Neural cell (in vitro differentiated cells): Measurements from ENCODE around the gene SMARCAD1.
A peak's percentile ranks its signal among the peaks of the same experiment; 100 is the strongest.

Experiments
- CTCF ChIP-seq: fragments of 450-650 bp; IDR thresholded peaks from 2 replicates; pipeline ENCODE4 v1.5.1; 2014; ENCODE audit warnings: antibody characterized with exemption, mild to moderate bottlenecking, moderate library complexity; ENCODE audit not compliant: poor library complexity, severe bottlenecking
- EP300 ChIP-seq: fragments of 450-650 bp; conservative IDR thresholded peaks from 2 replicates; pipeline ENCODE4 v1.6.1; 2014; ENCODE audit warnings: antibody characterized with exemption, mild to moderate bottlenecking, moderate library complexity; ENCODE audit not compliant: poor library complexity, severe bottlenecking
- EZH2 ChIP-seq: fragments of 200-600, 300-800 bp; shearing (Covaris generic), sonication (generic); IDR thresholded peaks from 2 replicates; pipeline ENCODE4 v1.6.1; 2014; ENCODE audit warnings: antibody characterized with exemption, low read length, borderline replicate concordance, mild to moderate bottlenecking; ENCODE audit not compliant: insufficient read depth, poor library complexity, severe bottlenecking
- POLR2AphosphoS5 ChIP-seq: IDR thresholded peaks from 2 replicates; pipeline ENCODE4 v1.6.1; 2012
- SMC3 ChIP-seq: fragments of 450-650 bp; conservative IDR thresholded peaks from 2 replicates; pipeline ENCODE4 v1.6.1; 2014; ENCODE audit warnings: antibody characterized with exemption, mild to moderate bottlenecking, moderate library complexity; ENCODE audit not compliant: poor library complexity
- TAF1 ChIP-seq: IDR thresholded peaks from 2 replicates; pipeline ENCODE4 v1.6.1; 2012; ENCODE audit warnings: low read depth

GRCh38 chr4:94304365-94304971, 96.8 kb downstream of the SMARCAD1 start:
- TF ChIP-seq TAF1: no peak
- peak; percentile 83 for TF ChIP-seq SMC3
- TF ChIP-seq CTCF: peak; percentile 82
- no peak for TF ChIP-seq EP300
- no peak for TF ChIP-seq EZH2
- no peak for TF ChIP-seq POLR2AphosphoS5
